ENCODE measurements around the gene TIMM50.

GRCh38 chr19:39446365-39447084 is 34.1 kb upstream of the TIMM50 start:
- no peak for TF ChIP-seq POLR2A (IDR thresholded peaks at IDR 0.05; ENCODE audit: extremely low read depth, insufficient read length)
- TF ChIP-seq, protein P1, sequence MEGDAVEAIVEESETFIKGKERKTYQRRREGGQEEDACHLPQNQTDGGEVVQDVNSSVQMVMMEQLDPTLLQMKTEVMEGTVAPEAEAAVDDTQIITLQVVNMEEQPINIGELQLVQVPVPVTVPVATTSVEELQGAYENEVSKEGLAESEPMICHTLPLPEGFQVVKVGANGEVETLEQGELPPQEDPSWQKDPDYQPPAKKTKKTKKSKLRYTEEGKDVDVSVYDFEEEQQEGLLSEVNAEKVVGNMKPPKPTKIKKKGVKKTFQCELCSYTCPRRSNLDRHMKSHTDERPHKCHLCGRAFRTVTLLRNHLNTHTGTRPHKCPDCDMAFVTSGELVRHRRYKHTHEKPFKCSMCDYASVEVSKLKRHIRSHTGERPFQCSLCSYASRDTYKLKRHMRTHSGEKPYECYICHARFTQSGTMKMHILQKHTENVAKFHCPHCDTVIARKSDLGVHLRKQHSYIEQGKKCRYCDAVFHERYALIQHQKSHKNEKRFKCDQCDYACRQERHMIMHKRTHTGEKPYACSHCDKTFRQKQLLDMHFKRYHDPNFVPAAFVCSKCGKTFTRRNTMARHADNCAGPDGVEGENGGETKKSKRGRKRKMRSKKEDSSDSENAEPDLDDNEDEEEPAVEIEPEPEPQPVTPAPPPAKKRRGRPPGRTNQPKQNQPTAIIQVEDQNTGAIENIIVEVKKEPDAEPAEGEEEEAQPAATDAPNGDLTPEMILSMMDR (IDR thresholded peaks at IDR 0.05; ENCODE audit: low read depth, low read length) = no peak
